Measurements from ENCODE around the gene PIK3C2G.

DNA sequence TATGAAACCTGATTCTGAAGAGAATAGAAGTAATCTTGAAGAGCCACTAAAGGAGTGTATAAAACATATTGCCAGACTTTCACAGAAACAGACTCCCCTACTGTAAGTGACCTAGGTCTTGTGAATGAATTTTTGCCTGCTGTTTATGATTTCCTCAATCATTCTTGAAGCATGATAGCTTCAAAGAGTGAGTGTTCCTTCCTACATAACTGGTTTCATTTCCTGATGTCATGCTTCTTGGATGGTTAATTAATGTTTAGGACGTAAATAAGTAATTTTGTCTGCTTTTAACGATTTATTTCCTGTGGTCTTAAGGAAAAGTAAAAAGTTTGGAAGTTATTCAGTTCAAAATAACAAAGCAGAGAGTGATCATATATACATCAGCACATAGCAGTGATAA is 129.8 kb downstream of the PIK3C2G start:
- TF ChIP-seq, protein P1, sequence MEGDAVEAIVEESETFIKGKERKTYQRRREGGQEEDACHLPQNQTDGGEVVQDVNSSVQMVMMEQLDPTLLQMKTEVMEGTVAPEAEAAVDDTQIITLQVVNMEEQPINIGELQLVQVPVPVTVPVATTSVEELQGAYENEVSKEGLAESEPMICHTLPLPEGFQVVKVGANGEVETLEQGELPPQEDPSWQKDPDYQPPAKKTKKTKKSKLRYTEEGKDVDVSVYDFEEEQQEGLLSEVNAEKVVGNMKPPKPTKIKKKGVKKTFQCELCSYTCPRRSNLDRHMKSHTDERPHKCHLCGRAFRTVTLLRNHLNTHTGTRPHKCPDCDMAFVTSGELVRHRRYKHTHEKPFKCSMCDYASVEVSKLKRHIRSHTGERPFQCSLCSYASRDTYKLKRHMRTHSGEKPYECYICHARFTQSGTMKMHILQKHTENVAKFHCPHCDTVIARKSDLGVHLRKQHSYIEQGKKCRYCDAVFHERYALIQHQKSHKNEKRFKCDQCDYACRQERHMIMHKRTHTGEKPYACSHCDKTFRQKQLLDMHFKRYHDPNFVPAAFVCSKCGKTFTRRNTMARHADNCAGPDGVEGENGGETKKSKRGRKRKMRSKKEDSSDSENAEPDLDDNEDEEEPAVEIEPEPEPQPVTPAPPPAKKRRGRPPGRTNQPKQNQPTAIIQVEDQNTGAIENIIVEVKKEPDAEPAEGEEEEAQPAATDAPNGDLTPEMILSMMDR (IDR thresholded peaks at IDR 0.05), result no peak
- TF ChIP-seq POLR2AphosphoS5 (IDR thresholded peaks at IDR 0.05) (no peak), EP300 (IDR thresholded peaks at IDR 0.05) (no peak)
